Lung (tissue), 16 donors: ENCODE data around the gene NTSR2. TPM values are rescaled to one million over a fixed set of nuclear protein-coding genes. Genes with fewer than 3 reads are reported as not detected.

Experiments used
- ATAC-seq: fragments of 200-7000 bp; cut with Tn5 transposase; one replicate; pipeline ENCODE4 v1.9.1; 2020; ENCODE audit warnings: moderate number of reproducible peaks; ENCODE audit not compliant: insufficient read depth, low FRiP score
- DNase-seq, 3 donors: peaks; one replicate each; pipeline ENCODE4 v3.0.0-alpha.2; 2013 to 2017
- H3K27ac ChIP-seq, 2 donors: one replicate each; pipeline ENCODE4 v1.5.1; 2013; ENCODE audit warnings: mild to moderate bottlenecking in 2 of 2, moderate library complexity in 2 of 2, control low read depth in 1 of 2, inconsistent platforms in 1 of 2, low read depth in 1 of 2, low read length in 1 of 2
- H3K27me3 ChIP-seq, 3 donors: one replicate each; pipeline ENCODE4 v1.5.1; 2013; ENCODE audit warnings: low read length in 2 of 3; ENCODE audit not compliant: control insufficient read depth in 3 of 3, insufficient read depth in 3 of 3
- H3K36me3 ChIP-seq, 4 donors: one replicate each; pipeline ENCODE4 v1.5.1; 2013; ENCODE audit warnings: low read length in 4 of 4, mild to moderate bottlenecking in 1 of 4, moderate library complexity in 1 of 4; ENCODE audit not compliant: control insufficient read depth in 4 of 4, insufficient read depth in 4 of 4
- H3K4me1 ChIP-seq, 5 donors: one replicate each; pipeline ENCODE4 v1.5.1; 2013; ENCODE audit warnings: low read length in 5 of 5, mild to moderate bottlenecking in 2 of 5, moderate library complexity in 1 of 5; ENCODE audit not compliant: control insufficient read depth in 5 of 5, insufficient read depth in 5 of 5
- H3K4me3 ChIP-seq: one replicate; pipeline ENCODE4 v1.5.1; 2013; ENCODE audit warnings: mild to moderate bottlenecking, control low read depth, moderate library complexity
- H3K9ac ChIP-seq, 2 donors: one replicate each; pipeline ENCODE4 v1.5.1; 2013; ENCODE audit warnings: low read length in 2 of 2, control low read depth in 1 of 2; ENCODE audit not compliant: insufficient read depth in 1 of 2
- H3K9me3 ChIP-seq, 4 donors: one replicate each; pipeline ENCODE4 v1.5.1; 2013; ENCODE audit warnings: low read length in 3 of 4, mild to moderate bottlenecking in 1 of 4, moderate library complexity in 1 of 4; ENCODE audit not compliant: control insufficient read depth in 4 of 4, insufficient read depth in 3 of 4
- CTCF ChIP-seq: IDR thresholded peaks from 2 replicates; pipeline ENCODE4 v1.5.1; 2012; ENCODE audit warnings: mild to moderate bottlenecking; ENCODE audit errors: control extremely low read depth, extremely low read depth
- WGBS, 2 donors: extraction: QIAGEN DNeasy Blood & Tissue Kit; methylation state at CpG; one replicate each; pipeline ENCODE4 v1.1.7; 2013; 5-methylcytosine and 5-hydroxymethylcytosine counted together
- long read RNA-seq, 5 donors: transcript quantifications; one replicate each; lab custom pipeline, GENCODE V29; 2026
- polyA plus RNA-seq, 2 donors: library from polyadenylated mRNA; stranded (reverse); fragments of 200-250 nt; gene quantifications; one replicate each; pipeline ENCODE4 v1.2.1, GENCODE V29; 2013
- total RNA-seq, 2 donors: library from RNA; depleted of rRNA in 1 of 2; stranded (reverse); fragments of >200 nt in 1 of 2; gene quantifications; one replicate each; pipeline ENCODE4 v1.2.1, GENCODE V29; 2014 to 2021
- donor health status: control.
- donor health status: control.
- donor health status: Bipolar disorder and iron deficiency.
- donor health status: healthy.
- donor health status: DM: yes; HTN: yes; CAD: no.

NTSR2 gene
- not detected for total RNA-seq
- not detected for polyA plus RNA-seq
- long read RNA-seq, donor 1, result 0 reads
- long read RNA-seq, donor 2, result 0 reads
- long read RNA-seq, donor 3, result 0 reads
- long read RNA-seq, donor 4, result 0 reads
- long read RNA-seq, donor 5, result 0 reads

- Histone ChIP-seq H3K9ac (no peak within 1 kb of the TSS), H3K4me1 (peaks cover 0 to 7% (median 3%) of the 10 kb centered on the region in 5 donors), H3K27me3 (peaks cover 0 to 11% (median 3%) of the 10 kb centered on the region in 3 donors), H3K9me3 (peaks cover 0 to 3% (median 0%) of the 10 kb centered on the region in 4 donors), H3K4me3 (no peak within 1 kb of the TSS), H3K36me3 (no peaks in the 10 kb centered on the region), H3K27ac (no peak within 1 kb of the TSS)
- no peak for TF ChIP-seq CTCF
- WGBS, 2 donors, result 19 to 25% methylated on average over 86 to 93 of the region's 93 CpGs
- ATAC-seq (peak; percentile 93), DNase-seq (peak; percentile 76 to 85 (median 80))
Measured at GRCh38 chr2:11669454-11670291, at the start of gene NTSR2. Gene NTSR2 (minus strand): TSS chr2:11670195. CDS start chr2:11670129, 66 bp downstream.

GRCh38 chr2:11719230-11719977, 49.4 kb upstream of the NTSR2 start:
- Histone ChIP-seq H3K4me1 (peaks cover 0 to 8% (median 0%) of the 10 kb centered on the region in 5 donors), H3K9ac (no peak overlapping the region), H3K36me3 (no peaks in the 10 kb centered on the region), H3K27ac (no peak overlapping the region), H3K9me3 (no peaks in the 10 kb centered on the region), H3K4me3 (no peak overlapping the region), H3K27me3 (peaks cover 0 to 3% (median 0%) of the 10 kb centered on the region in 3 donors)
- DNase-seq, result no peak
- no peak for ATAC-seq
- 39 to 56% methylated on average over 6 of the region's 6 CpGs for WGBS, 2 donors
- no peak for TF ChIP-seq CTCF

GRCh38 chr2:11718606-11719005, 48.6 kb upstream of the NTSR2 start:
- H3K9ac ChIP-seq, result no peak overlapping the region
- H3K4me3 ChIP-seq, result no peak overlapping the region
- 73 to 84% methylated on average over 5 of the region's 5 CpGs for WGBS, 2 donors
- peaks cover 0 to 3% (median 0%) of the 10 kb centered on the region in 3 donors for H3K27me3 ChIP-seq
- DNase-seq (no peak), ATAC-seq (no peak)
- H3K36me3 ChIP-seq, result no peaks in the 10 kb centered on the region
- no peaks in the 10 kb centered on the region for H3K9me3 ChIP-seq
- H3K4me1 ChIP-seq, result peaks cover 0 to 8% (median 0%) of the 10 kb centered on the region in 5 donors
- no peak for TF ChIP-seq CTCF
- H3K27ac ChIP-seq, result no peak overlapping the region
